HG03521 (cell line): Measurements from ENCODE around the gene PTPRR.

Experiments used
- ATAC-seq: cut with Tn5 transposase; IDR thresholded peaks from one replicate; pipeline ENCODE4 v1.9.1; 2021; ENCODE audit warnings: mild to moderate bottlenecking, moderate library complexity; ENCODE audit not compliant: unreplicated experiment

Gene PTPRR

GRCh38 chr12:70711831-70712230 lies 208.7 kb downstream of the PTPRR start:
- no peak for ATAC-seq

- no peak for ATAC-seq
Observed at GRCh38 chr12:70709022-70709421, 211.5 kb downstream of the PTPRR start.

DNA sequence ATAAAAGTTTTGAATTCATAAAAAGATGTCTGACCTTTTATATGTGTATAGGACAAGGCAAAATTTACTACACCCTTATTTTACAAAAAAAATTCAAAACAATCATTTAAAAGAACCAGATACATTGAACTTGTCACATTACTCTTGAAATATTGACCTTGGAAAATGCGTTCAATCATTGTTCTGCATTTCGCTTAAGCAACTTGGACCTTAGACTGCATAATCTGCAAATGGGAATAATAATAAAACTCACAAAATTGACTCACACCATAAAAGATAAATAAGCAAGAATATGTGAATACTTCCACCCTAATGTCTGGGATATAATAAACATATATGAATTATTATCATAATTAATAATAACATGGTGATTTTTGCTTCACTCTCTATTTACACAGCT lies 213.9 kb downstream of the PTPRR start:
- ATAC-seq, result no peak

- ATAC-seq, result no peak
Observed at GRCh38 chr12:70698345-70698744, 222.2 kb downstream of the PTPRR start.

- ATAC-seq, result no peak
Observed at GRCh38 chr12:70695361-70696023, 225.0 kb downstream of the PTPRR start.

- ATAC-seq, result no peak
Observed at GRCh38 chr12:70692681-70693288, 227.8 kb downstream of the PTPRR start.

DNA sequence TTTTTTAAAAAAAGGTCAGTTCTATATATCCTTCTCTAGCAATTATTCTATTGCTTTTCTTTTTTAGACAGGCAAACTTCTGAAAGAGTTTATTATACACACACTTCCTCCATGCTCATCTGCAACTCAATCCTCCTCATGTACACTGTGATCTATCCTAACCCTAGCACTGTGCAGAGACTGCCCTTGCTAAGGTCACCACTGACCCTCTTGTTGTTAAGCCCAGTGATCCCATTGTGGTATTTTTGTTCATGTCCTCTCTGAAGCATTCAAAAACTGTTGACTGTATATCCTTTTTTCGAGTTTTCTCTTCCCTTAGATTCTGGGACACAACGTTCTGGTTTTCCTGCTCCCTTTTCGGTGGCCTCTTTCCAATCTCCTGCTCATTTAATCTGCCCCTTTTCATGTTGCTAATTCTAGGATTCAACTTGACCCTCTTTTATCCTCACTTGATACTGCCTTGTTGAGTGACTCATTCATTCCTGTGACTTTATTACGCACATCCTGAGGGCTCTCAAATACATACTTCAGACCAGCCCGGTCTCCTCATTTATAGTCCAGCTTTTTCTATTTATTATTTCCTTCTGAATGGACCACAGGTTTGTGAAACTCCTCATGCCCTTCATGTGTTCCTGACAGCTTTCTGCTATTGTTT lies 229.4 kb downstream of the PTPRR start:
- no peak for ATAC-seq

GRCh38 chr12:70686907-70687306 lies 233.6 kb downstream of the PTPRR start:
- ATAC-seq, result no peak

DNA sequence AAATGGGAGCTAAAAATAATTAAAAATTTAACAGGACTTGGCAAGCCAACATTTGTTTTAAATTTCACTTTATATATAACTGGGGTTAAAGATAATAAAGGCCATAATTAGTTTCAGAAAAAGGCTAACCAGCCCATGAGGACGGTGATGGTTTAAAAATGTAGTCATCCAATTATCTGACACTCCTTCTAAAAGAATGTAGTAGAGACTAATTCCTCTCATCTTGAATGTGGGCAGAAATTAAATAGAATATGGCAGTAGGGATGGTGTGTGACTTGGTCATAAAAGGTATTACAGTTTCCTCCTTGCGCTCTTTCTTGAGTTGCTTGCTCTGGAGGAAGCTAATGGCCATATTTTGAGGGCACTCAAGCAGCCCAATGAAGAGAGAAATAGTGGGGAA lies 234.2 kb downstream of the PTPRR start:
- no peak for ATAC-seq

DNA sequence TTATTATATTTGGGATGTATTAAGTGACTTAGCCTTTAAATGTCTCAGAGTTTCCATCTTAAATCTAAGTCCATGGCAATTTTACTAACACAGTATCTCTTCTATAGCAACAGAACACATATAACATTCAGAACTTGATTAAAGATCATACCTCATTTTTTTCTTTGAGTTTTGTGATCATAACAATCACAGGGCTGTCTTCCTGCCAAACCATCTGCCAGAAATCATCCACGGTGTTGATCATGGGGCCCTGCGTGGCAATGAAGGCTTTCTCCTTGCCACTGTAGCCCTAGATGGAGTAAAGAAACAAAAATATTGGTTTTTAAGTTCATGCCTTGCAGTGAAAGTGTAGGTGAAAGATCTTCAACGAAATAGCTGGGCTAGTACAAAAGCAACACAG lies 236.6 kb downstream of the PTPRR start:
- ATAC-seq, result no peak

DNA sequence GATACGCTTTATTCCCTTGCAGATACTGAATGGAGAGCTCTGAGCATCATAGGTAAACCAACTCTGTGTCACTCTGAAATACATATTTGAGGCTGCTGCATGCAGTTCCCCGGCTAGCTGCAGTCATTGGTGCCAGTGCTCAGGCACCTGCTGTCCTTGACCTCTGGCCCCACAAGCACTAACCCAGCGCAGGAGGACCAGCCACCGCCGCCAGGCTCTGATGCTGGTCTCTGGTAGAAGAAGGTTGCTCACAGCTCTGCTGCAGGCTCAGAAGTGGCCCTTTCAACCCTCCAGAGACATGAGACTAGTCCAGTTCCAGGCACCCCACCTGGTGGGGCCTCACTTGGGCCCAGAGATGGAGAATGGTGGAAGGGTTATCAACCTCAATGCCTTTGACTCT lies 248.8 kb downstream of the PTPRR start:
- no peak for ATAC-seq

DNA sequence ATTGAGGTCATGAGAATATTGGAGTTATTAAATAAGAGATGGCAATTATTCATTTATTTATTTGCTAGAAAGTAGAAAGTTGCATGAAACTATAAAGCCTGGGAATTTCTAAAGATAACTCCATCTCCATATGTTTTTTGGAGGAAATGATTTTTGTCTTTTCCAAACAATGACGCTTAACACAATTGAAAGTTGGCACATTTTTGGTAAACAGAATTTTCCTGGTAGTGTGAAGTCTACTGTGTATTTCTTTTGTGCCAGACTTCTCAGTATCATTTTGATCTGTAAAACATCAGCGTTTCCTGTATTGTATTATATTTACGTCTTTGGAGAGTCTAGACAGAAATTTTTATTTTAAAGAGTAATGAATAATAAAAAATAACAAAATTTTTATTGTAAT lies 249.6 kb downstream of the PTPRR start:
- no peak for ATAC-seq

- ATAC-seq, result no peak
Observed at GRCh38 chr12:70667253-70667652, 253.3 kb downstream of the PTPRR start.

GRCh38 chr12:70666364-70666763 lies 254.2 kb downstream of the PTPRR start:
- ATAC-seq, result no peak

- ATAC-seq, result no peak
Observed at GRCh38 chr12:70664465-70664881, 256.1 kb downstream of the PTPRR start.

- ATAC-seq, result no peak
Observed at GRCh38 chr12:70663838-70664237, 256.7 kb downstream of the PTPRR start.

DNA sequence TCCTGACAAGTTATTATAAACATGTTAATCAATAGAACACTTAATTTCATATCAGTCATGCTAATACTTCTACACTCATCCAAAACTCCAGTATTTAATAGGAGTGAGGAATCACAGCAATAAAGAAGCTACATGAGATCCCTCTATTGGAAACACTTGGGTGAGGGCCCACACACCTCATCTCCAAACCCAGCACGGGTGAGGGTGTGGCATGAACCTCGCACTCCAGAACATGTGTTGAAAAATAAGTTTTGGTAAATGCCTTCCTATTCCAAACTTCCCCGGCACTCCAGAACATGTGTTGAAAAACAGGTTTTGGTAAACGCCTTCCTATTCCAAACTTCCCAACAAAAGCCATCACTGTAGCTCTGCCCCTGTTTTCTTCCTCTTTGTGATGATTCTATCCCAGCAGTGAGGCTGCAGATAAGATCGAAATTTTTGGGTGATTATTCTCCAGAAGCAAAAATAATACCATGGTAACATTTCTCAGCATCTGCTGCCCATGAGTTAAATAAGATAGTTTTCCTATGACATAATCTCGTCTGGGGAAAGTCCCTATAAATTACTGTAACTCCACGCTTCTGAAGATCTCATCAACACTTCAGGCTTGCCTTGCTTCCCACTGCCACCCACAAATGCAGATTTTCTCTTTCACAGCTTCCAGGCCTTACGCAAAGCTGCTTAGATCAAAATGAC lies 258.9 kb downstream of the PTPRR start:
- ATAC-seq, result no peak

DNA sequence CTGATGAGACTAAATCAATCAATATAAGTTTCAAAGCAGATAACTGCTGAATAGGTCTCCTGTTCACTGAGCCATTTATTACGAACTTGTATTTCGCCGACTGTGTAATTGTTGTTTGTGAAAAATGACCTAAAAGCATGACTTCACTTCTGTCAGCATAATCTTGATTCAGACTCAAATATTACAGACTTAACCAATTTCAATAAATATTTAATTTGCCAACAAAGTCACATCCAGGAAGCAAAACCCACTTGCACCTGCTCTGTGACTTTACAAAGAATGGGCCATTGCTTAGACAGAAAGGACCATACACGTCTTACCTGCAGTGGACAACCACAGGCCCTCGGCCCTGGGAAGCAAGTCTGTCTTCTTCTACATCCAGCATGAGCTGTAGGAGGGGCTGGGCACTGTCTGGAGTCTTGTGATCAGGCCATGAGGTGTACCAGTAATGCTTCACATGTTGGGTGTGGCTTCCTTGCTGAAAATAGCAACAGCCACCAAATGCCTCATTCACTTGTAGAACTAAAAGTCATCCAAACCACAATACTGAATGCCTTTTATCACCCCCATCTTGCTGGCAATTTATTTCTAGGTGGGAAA lies 259.8 kb downstream of the PTPRR start:
- no peak for ATAC-seq

DNA sequence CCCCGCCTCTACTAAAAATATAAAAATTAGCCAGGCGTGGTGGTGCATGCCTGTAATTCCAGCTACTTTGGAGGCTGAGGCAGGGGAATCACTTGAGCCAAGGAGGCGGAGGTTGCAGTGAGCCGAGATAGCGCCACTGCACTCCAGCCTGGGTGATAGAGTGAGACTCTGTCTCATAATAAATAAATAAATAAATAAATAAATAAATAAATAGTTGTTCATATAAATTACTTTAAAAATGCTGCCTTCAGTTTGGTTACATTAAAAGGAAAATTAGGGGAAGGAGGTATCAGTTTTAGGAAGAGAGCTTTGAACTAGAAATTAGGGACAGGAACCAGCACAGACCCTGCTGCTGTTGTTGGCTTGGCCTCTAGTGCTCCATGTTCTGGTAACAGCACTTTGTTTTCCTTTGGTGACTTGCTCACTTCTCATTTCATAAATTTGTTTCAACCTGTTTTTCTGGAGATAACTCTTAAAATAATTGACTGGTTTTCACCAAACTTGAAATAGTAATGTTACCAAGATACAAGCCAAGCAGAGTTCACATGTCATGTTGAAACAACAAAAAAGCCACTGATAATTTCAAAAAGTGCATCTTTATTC lies 260.4 kb downstream of the PTPRR start:
- ATAC-seq, result no peak

DNA sequence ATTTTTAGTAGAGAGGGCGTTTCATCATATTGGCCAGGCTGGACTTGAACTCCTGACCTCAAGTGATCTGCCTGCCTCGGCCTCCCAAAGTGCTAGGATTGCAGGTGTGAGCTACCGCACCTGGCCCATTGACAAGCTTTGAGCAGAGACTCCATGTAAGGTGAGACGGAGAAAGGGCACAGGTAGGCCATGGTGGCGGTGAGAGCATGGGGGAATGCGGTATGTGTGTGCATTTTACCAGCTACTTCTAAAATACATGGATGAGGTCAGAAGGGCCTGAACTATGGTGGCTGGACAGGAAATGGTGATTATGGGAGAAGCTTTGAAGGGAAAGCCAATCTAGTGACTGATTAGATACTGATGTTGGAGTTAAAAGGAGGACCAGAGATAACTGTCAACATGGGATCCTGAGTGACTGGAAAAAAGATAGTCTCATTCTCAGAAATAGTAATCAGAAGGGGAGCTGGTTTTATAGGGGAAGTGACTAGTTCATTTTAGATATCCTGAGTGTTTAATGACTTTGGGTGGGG lies 261.4 kb downstream of the PTPRR start:
- ATAC-seq, result no peak
